ENCODE data around the gene GHRHR.
A peak's percentile ranks its signal among the peaks of the same experiment; 100 is the strongest.

Gene GHRHR

DNA sequence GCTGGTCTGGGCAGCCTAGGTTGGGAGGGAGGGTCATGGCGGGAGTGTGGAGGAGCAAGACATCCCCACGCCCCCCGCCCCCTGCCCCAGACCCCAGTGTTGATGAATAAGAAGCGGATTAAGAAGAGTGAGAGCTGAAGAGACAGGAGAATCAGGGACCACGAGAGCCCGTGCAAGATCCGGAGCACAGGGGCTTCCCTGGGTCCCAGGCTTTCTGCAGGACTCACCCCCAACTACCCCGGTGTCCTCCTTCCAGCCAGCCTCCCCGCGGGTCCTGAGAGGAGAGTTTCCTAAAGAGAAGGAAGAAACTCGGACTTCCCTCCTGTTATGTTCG, 20.1 kb downstream of the GHRHR start:
- DNase-seq, result no peak

DNA sequence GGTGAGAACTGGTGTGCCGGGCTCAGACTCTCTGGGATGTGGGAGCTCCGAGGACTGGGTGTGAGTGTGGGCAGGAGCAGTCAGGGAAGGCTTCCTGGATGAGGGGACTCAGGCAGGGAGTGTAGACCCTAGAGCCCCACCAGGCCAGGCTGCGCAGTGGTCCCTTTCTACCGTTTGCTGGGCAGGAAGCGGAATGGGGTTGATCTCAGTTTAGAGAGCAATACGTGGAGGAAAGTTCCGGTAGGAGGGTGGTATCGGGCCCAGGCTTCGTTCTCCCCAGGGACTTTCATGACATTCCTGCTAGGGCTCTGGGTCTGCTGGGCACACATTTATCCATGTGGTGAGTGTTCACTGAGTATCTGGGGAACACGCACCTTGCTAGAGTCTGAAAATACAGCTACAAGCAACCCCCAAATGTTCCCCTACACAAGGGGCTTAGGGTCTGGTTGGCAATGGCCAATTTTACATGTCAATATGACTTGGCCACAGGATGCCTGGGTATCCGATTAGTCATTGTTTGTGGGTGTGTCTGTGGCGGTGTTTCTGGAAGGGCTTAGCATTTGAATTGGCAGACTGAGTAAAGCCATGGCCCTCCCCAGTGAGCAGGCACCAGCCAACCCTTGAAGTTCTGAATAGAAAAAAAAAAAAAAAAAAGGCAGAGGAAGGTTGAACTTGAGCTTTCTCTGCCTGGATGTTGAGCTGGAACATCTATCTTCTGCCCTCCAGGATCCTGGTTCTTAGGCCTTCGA, 20.8 kb downstream of the GHRHR start:
- DNase-seq, result peak in 10 of 58 donors; percentile 4 to 50 (median 18)

DNA sequence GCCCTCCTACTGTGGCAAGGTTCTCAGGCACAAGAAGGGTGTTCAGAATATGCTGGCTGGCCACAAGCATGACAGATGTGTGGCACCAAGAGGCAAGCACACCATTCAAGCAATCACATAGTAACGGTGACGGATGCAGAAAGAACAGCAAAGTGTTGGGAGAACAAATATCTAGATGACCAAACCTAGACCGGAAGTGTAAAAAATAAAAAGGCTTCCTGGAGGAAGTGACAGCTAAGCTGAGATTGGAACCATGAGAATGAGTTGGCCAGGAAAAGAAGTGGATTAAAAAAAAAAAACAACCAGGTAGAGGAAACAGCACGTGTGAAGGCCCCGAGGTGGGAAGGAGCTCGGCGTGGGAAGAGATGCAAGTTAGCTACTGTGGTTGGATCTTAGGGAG, 22.0 kb downstream of the GHRHR start:
- DNase-seq, result no peak

DNA sequence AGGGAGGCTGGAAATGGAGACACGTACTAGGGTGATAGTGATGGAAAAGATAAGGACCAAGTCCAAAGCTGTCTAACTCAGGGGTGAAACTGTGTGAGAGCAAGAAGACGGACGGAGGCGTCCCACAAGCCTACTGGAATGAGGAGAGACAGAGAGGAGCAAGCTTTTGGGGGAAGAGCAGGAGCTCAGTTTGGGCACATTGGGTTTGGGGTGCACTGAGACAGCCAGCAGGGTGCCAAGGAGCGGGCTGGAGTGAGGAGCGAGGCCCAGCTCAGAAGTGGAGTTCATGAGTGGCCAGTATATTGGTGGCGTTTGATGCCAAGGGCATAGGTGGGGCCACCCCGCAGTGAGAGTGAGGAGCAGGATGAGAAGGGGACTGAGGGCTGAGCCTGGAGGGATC, 22.6 kb downstream of the GHRHR start:
- no peak for DNase-seq

DNA sequence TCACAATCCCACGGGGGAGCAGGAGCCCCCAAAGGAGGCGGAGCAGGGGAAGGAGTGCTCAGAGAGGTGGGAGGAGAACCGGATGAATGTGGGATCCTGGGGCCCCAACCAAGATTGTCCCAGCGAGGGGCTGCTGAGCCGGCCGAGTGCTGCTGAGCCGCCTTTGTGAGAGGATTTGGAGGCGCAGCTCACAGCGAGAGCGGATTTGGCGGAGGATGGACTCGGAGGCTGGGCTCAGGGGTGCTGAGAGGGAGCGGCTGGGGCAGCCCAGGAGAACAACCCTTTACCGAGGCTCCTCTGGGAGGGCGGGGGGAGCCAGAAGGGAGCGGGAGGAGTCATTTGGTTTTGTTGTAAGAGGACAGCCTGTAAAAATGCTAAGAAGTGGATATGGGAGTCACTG, 23.0 kb downstream of the GHRHR start:
- no peak for DNase-seq

DNA sequence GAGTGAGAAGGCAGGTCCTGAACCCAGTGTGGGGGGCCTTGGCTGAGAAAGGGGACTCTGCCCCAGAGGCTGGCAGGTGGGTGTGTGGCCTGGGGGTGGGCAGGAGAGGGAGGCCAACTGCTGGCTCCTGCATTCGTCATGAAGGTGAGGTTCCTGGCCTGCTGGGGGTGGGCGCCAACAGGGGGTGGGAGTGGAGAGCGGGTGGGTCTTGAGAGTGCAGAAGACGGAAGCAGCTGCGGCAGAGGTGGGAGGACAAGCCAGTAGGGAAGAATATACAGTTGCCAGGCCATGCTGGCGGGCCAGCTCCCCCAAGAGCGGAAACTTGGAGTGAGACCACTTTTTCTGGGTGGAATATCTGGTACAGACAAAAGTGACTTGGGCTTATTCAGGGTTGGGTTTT, 23.4 kb downstream of the GHRHR start:
- DNase-seq, result no peak

DNA sequence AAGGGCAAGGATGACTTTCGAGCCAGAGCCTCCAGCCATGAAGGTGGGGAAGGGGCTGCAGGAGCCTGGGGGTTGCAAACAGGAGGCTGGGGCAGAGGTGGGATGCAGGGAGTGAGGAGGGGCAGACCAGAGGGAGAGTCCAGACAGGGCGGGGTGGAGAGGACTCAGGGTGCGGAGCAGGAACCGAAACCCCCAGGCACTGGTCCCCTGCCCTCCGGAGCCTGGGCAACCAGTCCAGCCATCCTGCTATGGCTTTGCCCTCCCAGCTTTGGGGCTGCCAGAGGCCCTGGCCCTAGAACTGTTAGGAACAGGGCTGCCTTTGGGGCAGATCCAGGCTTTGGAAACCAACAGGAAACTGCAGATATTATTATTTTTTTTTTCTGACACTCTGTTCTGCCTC, 24.2 kb downstream of the GHRHR start:
- no peak for DNase-seq

DNA sequence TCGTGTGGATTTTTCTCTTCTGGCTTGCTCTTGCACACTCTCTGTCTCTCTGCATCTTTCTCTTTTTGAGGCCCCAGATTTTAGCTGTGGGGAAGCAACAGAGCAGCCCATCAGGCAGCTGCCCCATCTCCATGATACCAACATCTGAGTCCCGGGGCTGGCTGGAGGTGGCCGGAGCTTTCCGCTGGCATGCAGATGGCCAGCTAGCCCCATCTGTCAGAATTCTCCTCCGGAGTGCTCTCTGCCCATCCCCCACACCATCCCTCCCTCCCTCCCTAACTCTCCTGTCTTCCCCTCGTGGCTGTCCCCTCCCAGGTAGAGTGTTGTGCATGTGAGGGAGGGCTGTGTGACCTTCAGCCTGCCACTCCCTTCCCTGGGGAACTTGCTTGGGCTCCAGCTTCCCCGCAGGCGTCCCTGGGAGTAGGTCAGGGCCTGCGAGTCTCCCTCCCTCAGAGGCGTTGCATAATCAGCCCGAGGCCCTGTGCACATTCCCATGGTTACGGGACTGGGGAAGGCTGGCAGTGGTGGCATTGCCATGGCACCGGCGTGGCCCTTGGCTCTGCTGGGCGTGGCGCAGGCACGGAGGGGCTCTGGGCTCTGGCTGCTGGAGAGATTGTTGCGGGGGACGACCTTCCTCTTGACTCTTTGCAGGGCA, 24.7 kb downstream of the GHRHR start:
- DNase-seq, result peak in 54 of 58 donors; percentile 7 to 84 (median 56)

DNA sequence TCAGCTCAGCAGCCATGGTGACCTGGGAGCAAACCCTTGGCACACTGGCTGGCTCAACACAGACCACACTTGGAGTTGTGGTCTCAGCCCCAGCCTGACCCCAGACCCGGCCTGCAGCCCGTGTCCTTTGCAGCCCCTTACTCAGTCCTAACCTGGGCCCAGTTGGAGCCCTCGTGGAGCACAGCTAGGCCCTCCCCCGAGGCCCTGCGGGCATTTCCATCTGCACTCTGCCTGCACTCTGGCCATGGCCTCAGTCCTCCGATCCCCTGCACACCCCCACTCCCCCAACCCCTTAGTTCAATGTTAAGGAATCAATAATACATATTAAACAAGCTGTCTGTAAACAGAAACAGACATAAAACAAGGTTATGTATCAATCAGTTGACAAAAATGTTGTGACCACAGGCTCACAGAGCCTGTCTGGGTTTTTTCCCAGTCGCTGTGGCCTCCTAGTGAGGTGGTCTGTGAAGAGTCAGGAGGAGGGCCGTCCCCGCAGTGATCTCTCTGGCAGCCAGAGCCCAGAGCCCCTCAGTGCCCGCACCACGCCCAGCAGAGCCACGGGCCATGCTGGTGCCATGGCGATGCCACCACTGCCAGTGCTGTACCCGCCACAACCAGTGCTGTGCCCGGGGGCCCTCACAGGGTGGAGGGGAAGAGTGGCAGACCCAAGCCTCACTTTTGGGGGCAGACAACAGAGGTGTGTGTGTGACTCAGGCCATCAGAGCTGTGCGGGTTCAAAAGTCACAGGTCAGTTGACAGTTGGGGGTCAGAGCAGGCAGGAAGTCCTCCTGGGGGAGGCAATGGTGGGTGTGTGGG, 25.5 kb downstream of the GHRHR start:
- no peak for DNase-seq

DNA sequence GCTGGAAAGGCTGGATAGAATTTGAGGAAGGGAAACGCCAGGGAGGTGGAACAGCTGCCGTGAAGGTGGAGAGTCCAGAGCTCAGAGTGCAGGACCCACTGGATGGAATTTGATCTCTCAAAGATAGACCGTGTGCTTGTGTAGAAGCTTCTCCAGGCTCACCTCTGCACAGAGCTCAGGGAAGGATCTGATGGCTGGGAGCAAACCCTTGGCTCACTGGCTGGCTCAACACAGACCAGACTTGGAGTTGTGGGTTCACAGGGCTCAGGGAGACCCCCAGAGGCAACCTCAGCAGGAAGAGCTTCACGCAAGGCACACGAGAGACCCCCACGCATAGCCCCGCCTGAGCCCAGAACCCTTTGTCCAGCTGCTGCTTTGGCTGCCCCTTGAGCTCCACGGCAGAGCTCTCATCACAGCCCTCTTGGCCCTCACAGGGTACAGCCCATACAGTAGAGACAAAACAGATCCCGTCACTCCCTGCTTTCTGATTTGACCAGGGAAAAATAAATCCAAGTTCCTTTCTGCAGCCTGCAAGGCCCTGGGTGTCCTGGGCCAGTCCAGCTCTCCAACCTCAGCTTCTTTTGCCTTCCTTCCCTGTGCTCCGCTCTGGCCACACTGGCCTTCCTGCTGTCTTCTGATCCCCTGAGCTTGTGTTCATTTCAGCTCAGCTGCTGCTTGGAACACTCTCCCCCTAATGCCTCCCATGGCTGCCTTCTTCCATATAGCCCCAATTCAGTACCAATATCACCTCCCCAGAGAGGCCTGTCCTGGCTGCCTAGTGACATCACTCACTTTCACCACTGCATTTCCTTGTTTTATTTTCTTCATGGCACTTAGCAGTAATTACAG, 26.3 kb downstream of the GHRHR start:
- no peak for DNase-seq

DNA sequence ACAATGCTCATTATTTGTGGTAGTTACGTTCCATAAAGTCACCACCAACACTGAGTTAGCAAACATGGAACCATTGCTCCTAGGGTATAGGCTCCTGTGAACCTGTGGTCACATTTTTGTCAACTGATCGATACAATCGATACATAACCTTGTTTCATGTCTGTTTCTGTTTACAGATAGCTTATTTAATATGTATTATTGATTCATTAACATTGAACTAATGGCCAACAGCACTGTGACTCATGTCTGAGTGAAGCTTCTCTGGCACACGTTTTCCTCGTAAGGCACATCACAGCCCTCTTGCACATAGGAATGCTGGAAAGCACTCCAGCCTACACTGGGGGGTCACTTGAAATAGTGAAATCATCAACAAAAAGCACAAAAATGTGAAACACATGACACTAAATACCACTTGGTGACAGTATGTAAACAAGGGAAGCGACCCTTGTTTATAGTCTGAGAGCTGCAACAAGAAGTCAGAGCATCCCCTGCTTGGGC, 27.0 kb downstream of the GHRHR start:
- no peak for DNase-seq

DNA sequence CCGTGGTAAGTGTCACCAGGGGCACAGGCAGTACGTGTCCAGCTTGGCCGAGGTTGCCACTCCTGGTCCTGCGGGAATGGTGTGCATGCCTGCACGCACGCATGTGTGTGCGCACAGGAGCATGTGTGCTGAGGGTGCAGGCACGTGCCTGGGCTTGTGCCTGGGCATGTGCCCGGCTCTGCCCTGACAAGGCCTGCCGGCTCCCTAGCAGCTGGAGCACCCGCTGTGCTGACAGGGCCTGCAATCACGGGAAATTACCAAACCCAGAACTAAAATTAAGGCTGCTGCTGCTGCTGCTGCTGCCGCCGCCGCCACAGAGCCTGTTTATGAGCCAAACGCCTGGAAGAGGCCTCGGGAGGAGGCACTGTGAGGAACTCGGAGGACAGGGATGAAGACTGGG, 28.7 kb downstream of the GHRHR start:
- DNase-seq, result peak in 18 of 58 donors; percentile 6 to 58 (median 24)

DNA sequence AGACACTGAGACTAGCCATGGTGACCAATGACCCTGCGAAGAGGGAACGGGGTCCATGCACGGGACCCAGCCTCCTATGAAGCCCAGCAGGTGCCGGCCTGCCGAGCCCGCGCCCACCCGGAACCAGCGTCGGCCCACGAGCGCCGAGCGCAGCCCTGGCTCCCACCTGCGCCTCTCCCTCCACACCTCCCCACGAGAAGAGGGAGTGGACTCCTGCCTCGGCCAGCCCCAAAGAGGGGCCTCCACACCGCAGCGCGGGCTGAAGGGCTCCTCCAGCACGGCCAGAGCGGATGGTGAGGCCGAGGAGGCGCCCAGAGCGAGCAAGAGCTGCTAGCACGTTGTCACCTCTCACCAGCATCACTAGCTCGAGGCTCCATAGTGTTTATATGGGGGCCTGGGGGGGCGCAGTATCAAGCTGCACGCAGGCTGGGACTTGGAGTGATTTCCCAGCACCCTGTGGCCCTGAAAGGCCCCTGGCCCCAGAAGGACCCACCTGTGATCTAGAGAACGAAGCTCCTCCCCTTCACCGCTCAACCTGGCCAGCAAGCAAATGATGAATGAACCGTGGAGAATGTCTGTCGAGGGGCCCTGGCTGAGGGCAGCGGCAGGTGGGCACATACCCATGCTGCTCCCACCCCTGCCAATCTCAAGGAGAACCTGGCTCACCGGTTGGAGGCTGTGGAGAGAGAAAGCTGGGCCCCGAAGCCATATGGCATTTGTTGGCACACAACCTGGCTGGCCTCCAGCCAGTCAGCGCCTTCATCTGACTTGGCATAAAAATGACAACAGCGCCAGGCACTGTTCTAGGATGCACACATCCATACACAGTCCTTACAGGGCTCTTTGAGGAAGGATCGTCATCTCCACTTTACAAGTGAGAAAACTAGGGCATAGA, 30.7 kb downstream of the GHRHR start:
- DNase-seq, result peak in 4 of 58 donors; percentile 6 to 17 (median 12)

DNA sequence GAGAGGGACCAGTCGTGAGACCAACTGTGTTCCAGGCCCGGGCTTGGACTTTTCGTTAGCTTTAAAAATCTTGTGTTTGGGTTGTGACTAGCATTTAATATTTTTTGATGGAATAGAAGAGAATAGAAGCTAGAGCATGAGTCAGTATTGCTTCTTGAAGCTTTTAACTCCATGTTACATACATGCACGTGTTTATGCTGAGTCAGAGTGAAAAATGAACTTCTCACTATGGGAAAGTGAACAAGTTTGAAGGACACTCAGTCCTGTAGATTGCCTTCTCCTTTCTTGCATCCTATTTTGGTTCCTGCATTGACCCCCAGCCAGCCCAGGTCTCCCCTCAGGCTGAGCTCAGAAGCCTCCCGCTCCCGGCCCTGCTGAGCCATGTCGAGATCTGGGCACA, 31.8 kb downstream of the GHRHR start:
- DNase-seq, result no peak

DNA sequence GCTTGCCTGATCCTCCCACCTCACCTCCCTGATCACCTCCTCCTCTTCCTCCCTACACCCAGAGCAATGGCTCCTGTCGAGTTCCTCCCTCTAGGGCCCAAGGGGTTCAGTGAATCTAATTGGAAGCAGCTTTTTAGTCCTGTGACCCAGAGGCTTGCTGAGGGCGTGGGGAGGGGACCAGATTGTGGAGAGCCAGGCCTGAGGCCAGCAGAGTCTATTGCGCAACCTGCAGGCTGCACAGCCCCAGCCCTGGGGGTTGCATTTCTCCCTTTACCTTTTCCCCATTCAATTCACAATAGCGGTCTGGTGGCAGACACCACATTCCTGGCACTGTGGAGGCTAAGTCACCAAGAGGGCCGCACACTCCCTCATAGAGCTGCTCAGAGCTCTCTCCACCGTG, 32.5 kb downstream of the GHRHR start:
- DNase-seq, result no peak

DNA sequence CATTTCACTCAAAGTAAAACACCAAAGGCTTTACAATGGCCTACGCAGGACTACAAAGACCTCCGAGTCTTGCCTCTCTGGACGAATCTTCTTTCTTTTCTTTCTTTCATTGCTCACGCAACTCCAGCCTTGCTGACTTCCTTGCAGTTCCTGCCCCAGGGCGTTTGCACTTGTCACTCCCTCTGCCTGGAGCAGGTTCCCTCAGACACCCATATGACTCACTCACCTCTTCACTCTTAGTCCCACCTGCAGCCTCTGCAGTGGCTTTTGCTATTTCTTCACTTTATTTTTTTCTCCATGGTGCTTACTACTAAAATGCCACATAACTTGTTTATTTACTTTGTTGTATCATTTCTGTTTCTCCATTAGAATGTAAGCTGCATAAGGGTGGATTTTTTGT, 33.1 kb downstream of the GHRHR start:
- no peak for DNase-seq

DNA sequence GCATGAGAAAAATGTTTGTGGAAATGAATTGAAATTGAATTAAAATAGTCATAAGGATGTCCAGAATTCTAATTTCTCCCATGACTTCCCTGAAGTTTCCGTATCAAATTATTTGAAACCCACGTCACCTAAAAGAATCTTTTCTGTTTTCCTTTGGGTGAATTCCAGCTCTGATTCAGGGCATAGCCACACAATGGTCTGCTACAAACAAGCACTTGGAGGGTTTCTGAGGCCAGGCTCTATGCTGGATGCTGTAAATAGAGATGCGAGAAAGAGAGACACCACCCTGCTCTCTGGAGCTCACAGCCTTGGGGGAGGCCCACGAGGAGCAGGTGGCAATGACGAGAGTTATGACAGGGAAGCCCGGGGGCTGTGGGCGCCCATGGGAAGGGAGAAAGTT, 33.6 kb downstream of the GHRHR start:
- DNase-seq, result no peak

DNA sequence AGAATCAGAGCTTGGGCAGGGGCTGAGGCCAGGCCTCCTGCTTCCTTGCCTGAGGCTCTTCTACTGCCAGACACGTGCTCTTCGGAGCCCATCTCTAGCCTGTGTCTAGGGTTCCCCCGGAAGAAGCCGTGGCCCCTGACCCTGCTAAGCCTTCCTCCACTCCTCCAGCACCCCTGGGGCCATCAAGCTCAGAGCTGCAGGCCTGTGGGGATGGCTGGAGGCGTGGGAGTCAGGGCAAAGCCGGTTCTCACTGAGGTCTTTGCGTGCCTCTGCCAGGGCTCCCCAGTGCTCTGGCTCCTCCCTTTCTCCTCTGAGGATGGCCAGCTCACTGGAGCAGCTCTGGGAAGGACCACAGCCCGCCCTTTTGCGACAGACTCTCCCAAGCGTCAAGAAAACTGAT, 34.4 kb downstream of the GHRHR start:
- DNase-seq, result no peak

DNA sequence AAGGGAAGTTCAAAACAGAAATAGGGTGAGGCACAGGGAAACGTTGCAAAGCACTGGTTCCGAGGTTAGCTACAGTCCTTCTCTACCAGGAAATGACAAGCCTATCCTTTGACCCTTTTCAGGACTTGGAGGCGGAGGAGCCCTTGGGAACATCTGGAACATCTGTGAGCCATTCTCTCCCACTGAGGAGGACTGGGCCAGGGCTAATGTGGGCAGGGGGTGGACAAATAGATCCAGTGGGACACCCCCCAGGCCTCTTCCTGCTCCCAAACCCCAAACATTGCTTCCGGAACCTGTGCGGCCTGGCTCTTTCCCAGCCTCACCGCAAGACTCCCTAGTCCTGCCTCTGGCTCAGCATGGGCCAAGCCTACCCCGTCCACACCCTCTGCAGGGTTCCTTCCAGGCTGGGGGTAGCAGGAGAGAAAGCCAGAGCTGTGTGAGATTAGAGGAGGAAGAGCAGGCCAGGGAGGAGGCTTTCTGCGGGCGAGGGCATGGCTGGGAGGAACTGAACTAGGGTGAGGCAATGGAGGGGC, 36.5 kb downstream of the GHRHR start:
- no peak for DNase-seq

DNA sequence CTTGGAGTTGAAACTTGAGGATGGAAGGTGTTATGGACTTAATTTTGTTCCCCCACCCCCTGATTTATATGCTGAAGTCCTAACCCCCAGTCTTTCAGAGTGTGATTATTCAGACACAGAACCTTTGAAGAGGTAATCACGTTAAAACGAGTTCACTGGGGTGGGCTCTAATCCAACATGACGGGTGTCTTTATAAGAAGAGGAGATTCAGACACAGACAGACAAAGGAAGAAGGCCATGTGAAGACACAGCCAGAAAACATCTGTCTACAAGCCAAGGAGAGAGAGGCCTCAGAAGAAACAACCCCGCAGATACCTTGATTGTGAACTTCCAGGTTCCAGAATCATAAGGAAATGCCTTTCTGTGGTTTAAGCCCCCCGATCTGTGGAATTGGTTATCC, 37.0 kb downstream of the GHRHR start:
- DNase-seq, result no peak

Data from anterior cingulate cortex (tissue), 58 donors.